A549 (cell line): ENCODE measurements around the gene ACOT11.

Source experiments
- CTCF ChIP-seq: fragments of >200 bp; sonication (Bioruptor Twin); formaldehyde crosslinking; IDR thresholded peaks from 3 replicates; pipeline ENCODE4 v1.5.1; 2016
- KDM1A ChIP-seq: fragments of 200-600 bp; sonication (generic); IDR thresholded peaks from 2 replicates; pipeline ENCODE4 v1.6.1; 2016; ENCODE audit warnings: low read depth, mild to moderate bottlenecking
- MAFK ChIP-seq: fragments of 450-650 bp; IDR thresholded peaks from 2 replicates; pipeline ENCODE4 v1.6.1; 2014; ENCODE audit not compliant: partially characterized antibody
- REST ChIP-seq: fragments of 200-600 bp; sonication (generic); IDR thresholded peaks from 2 replicates; pipeline ENCODE4 v1.6.1; 2016; ENCODE audit warnings: antibody characterized with exemption, mild to moderate bottlenecking, moderate library complexity

GRCh38 chr1:54591127-54591756, 43.2 kb downstream of the ACOT11 start:
- no peak for TF ChIP-seq KDM1A
- TF ChIP-seq MAFK = no peak
- no peak for TF ChIP-seq REST
- TF ChIP-seq CTCF = no peak
